GM21723 (cell line): ENCODE measurements around the gene DAAM1.
A peak's percentile ranks its signal among the peaks of the same experiment; 100 is the strongest.

Experiments used
- ATAC-seq: cut with Tn5 transposase; IDR thresholded peaks from one replicate; pipeline ENCODE4 v1.9.1; 2021; ENCODE audit warnings: mild to moderate bottlenecking, moderate library complexity; ENCODE audit not compliant: unreplicated experiment

DAAM1 gene

DNA sequence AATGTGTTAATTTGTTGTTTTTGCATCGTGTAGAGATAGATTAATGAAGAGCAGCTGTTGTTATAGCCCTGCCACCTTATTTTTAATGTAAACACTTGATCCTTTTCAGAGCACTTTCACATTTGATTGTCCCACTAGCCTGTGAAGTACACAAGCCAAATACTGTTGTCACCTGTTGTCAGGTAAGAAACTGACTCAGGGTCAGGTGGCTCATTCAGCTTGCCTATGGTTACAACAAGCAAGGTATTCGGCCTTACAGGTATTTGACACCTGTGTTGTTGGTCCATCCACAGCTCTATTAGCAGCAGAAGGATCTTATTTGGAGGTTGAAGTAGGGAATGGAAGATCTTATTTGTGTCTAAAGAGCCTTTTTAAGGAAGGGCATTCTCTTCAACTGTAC is 167.8 kb downstream of the DAAM1 start:
- ATAC-seq, result peak; percentile 14

- peak; percentile 58 for ATAC-seq
These were observed 168.3 kb downstream of the DAAM1 start for GRCh38 chr14:59356767-59357166.

- no peak for ATAC-seq
These were observed 169.6 kb downstream of the DAAM1 start for GRCh38 chr14:59358102-59358501.

DNA sequence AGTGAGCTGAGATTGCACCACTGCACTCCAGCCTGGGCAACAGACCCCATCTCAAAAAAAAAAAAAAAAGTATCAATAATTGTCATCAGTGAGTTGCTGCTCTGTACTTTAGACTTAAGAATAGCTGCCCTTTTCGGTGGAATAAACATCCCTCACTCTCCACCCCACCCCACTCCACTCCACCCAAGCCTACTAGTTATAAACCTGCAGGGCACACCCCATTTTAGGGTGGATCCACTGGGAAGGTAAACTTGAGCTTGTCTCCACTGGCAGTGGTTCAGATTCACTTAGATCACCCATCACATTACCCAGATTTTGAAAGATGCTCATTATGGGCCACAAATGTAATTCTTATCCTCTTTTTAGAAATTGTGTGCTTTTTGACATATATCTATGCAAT is 170.3 kb downstream of the DAAM1 start:
- ATAC-seq, result no peak

- ATAC-seq, result no peak
These were observed 171.1 kb downstream of the DAAM1 start for GRCh38 chr14:59359431-59360124.

DNA sequence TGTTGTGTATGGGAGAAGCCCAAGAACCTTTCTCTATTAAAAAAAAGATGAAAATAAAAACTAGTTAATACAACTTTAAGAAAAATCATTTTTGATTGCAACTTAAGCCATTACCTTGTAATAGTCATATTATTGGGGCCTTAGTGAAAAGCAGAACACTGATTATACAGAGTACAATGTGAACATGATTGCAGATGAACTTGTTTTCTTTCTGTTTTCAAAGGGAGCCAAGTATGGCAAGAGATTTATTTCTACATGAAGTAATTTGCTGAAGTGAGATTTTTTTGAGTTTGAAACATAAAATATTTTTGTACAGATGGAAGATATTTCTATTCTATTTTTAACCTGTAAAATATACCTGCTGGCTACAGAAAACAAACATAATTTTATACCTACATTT is 171.8 kb downstream of the DAAM1 start:
- no peak for ATAC-seq

- ATAC-seq, result peak; percentile 43
These were observed 172.7 kb downstream of the DAAM1 start for GRCh38 chr14:59360923-59361794.

GRCh38 chr14:59362513-59362912 is 174.0 kb downstream of the DAAM1 start:
- ATAC-seq, result no peak

- no peak for ATAC-seq
These were observed 175.2 kb downstream of the DAAM1 start for GRCh38 chr14:59363531-59364226.

GRCh38 chr14:59370158-59370742 is 181.8 kb downstream of the DAAM1 start:
- ATAC-seq, result no peak

- ATAC-seq, result no peak
These were observed 183.3 kb downstream of the DAAM1 start for GRCh38 chr14:59371771-59372170.

GRCh38 chr14:59374048-59374447 is 185.6 kb downstream of the DAAM1 start:
- ATAC-seq, result no peak

- ATAC-seq, result no peak
These were observed 188.2 kb downstream of the DAAM1 start for GRCh38 chr14:59376686-59377085.

DNA sequence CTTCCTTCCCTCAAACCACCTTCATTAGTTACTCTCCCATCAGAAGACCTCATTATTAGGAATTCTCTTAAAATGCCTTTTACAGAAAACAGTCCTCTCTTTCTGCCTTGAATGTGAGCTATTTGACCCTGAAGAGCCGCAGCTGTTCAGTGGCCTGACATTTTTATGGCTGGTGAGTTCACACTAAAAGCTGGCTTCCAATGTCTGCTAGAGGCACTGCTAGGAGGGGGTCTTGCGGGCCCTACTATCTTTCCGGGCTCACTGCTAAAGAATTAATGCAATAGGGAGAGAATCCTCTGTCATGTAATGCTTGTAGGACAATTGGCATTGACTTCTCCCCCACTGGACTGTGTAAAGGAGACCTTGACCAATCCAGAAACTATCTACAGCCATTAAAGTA is 189.0 kb downstream of the DAAM1 start:
- ATAC-seq, result no peak

DNA sequence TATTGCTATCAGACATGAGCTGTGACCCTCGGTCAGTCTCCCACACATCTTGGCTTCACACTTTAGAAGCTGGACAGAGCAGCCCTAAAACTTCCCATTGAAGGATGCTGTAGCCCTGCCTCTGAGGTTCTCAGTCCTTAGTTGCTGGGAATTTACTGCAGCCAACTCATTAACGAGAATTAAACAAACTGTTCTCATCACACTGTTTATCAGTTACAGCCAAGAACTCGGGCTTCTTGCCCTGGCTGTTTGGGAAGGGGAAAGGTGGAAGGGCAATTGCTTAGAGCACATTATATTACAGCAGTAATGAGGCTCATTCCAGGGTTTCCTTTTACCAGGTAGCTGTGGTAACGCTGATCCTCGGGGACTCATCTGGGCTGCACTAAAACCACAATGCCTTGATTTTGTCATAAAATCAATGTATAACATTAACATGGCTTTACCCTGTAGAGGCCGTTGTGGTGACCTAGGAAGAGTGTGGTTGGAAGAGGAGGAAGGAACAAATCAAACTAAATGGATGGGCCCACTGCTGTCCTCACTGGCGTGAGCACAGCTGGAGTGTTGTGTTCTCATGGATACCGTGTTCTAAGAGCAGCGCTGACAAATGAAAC is 189.6 kb downstream of the DAAM1 start:
- ATAC-seq, result no peak

DNA sequence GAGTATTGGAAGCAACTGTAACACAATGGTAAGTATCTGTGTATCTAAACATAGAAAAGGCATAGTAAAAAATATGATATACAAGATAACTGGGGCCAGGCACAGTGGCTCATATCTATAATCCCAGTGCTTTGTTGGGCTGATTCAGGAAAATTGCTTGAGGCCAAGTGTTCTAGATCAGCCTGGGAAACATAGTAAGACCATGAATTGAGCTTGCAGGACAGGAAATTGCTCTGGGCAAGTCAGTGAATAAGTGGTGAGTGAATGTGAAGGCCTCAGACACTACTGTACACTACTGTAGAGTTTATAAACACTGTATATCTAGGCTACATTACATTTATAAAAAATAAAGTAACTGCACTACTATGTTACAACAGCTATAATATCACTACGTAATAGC is 201.5 kb downstream of the DAAM1 start:
- no peak for ATAC-seq

DNA sequence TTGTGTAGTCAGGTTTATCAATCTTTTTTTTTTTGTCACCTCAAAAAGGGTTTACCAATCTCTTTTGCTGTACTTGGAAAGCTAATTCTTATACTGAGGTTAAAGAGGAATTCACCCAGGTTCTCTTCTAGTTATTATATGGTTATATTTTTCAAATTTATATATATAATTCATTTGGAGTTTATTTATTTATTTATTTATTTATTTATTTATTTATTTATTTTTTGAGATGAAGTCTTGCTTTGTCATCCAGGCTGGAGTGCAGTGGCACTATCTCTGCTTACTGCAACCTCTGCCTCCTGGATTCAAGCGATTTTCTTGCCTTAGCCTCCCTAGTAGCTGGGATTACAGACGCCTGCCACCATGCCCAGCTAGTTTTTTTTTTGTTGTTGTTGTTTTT is 202.9 kb downstream of the DAAM1 start:
- no peak for ATAC-seq

GRCh38 chr14:59394268-59394667 is 205.8 kb downstream of the DAAM1 start:
- no peak for ATAC-seq

DNA sequence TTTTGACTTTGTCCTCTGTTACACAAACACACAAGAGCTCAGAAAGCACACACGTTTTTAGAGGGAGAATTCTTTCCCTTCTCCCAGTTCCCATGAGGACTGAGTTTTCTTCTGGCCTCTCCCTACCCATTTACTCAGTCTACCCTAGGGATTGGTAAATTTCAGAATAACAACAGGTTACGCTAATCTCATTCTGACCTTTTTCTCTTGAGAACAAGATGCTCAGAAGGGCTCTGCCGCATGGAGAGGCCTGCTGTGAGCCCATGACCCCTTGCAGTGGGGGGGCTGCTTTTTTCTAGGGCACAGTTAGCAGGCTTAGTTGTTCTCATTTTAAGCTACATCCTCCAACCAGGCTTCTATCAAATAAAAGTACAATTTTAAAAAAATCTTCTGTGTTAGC is 207.2 kb downstream of the DAAM1 start:
- ATAC-seq, result no peak

DNA sequence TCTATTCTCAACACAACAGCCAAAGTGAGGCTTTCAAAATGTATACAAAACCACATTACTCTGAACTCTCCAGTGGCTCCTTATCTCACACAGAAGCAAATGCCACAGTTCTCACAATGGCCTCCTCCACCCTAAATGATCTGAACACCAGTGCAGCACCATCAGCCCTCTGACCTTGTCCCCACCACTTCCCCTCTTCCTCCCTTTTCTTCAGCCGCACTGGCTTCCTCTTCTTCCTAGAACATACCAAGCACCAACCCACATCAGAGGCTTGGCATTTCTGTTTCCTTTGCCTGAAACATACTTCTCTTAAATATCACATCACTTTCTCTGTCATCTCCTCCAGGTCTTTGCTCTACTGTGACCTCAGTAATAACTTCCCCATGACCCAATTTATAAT is 210.4 kb downstream of the DAAM1 start:
- ATAC-seq, result no peak
